HepG2 (cell line): ENCODE results near the gene ADGRL2. TPM values are rescaled to one million over a fixed set of nuclear protein-coding genes. Genes with fewer than 3 reads are reported as not detected.

Experiments used
- ARID3A ChIP-seq: IDR thresholded peaks from 2 replicates; pipeline ENCODE4 v1.6.1; 2012; ENCODE audit warnings: low read depth, low read length, improper control_type of control experiment
- CTCF ChIP-seq: sonication (generic); formaldehyde crosslinking; IDR thresholded peaks from 2 replicates; pipeline ENCODE4 v1.5.0; 2020; ENCODE audit warnings: mild to moderate bottlenecking, missing genetic modification reagents, moderate library complexity
- GLMP ChIP-seq: sonication (generic); formaldehyde crosslinking; IDR thresholded peaks from 2 replicates; pipeline ENCODE4 v1.9.0; 2021; ENCODE audit warnings: missing genetic modification reagents, mild to moderate bottlenecking, borderline replicate concordance
- GTF3A ChIP-seq: sonication (generic); formaldehyde crosslinking; conservative IDR thresholded peaks from 2 replicates; pipeline ENCODE4 v1.4.0; 2020; ENCODE audit warnings: mild to moderate bottlenecking, missing genetic modification reagents
- REST ChIP-seq, 2 experiments: IDR thresholded peaks; 2 replicates each; pipeline ENCODE4 v1.6.1; 2011 to 2012; ENCODE audit warnings: low read length in 2 of 2, borderline replicate concordance in 1 of 2, low read depth in 1 of 2, mild to moderate bottlenecking in 1 of 2, moderate library complexity in 1 of 2
- SOX6 ChIP-seq, 2 experiments: fragments of 450-650 bp in 1 of 2; sonication (generic) in 1 of 2; formaldehyde crosslinking in 1 of 2; IDR thresholded peaks; 2 replicates each; pipeline versions ENCODE4 v1.4.0 to v1.6.1; 2017 to 2020; ENCODE audit warnings: antibody characterized with exemption in 1 of 2, mild to moderate bottlenecking in 1 of 2, missing genetic modification reagents in 1 of 2
- ZFP82 ChIP-seq: sonication (generic); formaldehyde crosslinking; IDR thresholded peaks from 2 replicates; pipeline ENCODE4 v1.5.1; 2020; ENCODE audit warnings: mild to moderate bottlenecking, missing genetic modification reagents, borderline replicate concordance
- ZNF552 ChIP-seq: sonication (generic); formaldehyde crosslinking; IDR thresholded peaks from 2 replicates; pipeline ENCODE4 v1.9.0; 2022; ENCODE audit warnings: missing genetic modification reagents, mild to moderate bottlenecking, borderline replicate concordance
- ZNF558 ChIP-seq: sonication (generic); formaldehyde crosslinking; IDR thresholded peaks from 2 replicates; pipeline ENCODE4 v1.9.0; 2022; ENCODE audit warnings: mild to moderate bottlenecking, missing genetic modification reagents, borderline replicate concordance
- ZNF569 ChIP-seq: sonication (generic); formaldehyde crosslinking; IDR thresholded peaks from 2 replicates; pipeline ENCODE4 v1.5.0; 2020; ENCODE audit warnings: mild to moderate bottlenecking, missing genetic modification reagents, moderate library complexity, borderline replicate concordance
- polyA plus RNA-seq, 8 experiments: library from polyadenylated mRNA; depleted of rRNA in 3 of 8; stranded (reverse) in 7 of 8; unstranded in 1 of 8; fragments of >200 nt; fragmentation: Illumina TruSeq in 4 of 8; extraction: Trizol in 4 of 8; gene quantifications; 2 replicates each; pipeline versions ENCODE4 v1.2.1 to v1.2.3, GENCODE V29; 2011 to 2016; ENCODE audit warnings: low read depth in 4 of 8, missing spikeins in 1 of 8, mixed read lengths in 1 of 8; ENCODE audit not compliant: insufficient read depth in 1 of 8
- total RNA-seq, 5 experiments: library from RNA; depleted of rRNA; stranded (reverse); fragments of >200 nt; fragmentation: Illumina TruSeq; extraction: Trizol; gene quantifications; 2 replicates each; pipeline ENCODE4 v1.2.3, GENCODE V29; 2016; ENCODE audit warnings: low read depth in 1 of 5

ADGRL2 gene
- total and polyA plus RNA-seq, 2 of the 13 experiments (the other 11 are each of a cell fraction or from before 2014, with no cell fraction given), result 15.3 to 31.6 TPM

GRCh38 chr1:81808760-81809159, 8.0 kb downstream of the ADGRL2 start (continued):
- TF ChIP-seq ARID3A, result peak; percentile 44; the same call in 1 of the 2 replicates
- TF ChIP-seq ZNF558 (CRISPR knock-in tag), result no peak
- no peak for TF ChIP-seq ZNF569 (CRISPR knock-in tag)
- no peak for TF ChIP-seq REST (IDR thresholded peaks at IDR 0.05; ENCODE audit: borderline replicate concordance in 1 of 2, low read depth in 1 of 2, low read length in 2 of 2)
- no peak for TF ChIP-seq GTF3A (CRISPR knock-in tag)
- TF ChIP-seq CTCF, result peak; percentile 25; the same call in 1 of the 2 replicates
- TF ChIP-seq GLMP (CRISPR knock-in tag), result no peak
- no peak for TF ChIP-seq SOX6 (IDR thresholded peaks at IDR 0.05)
- no peak for TF ChIP-seq SOX6 (CRISPR knock-in tag; IDR thresholded peaks at IDR 0.05)
- no peak for TF ChIP-seq ZNF552
- no peak for TF ChIP-seq ZFP82 (CRISPR knock-in tag)
